Umbilical cord (tissue), 2 donors: ENCODE measurements around the gene RSPO1. TPM values are rescaled to one million over a fixed set of nuclear protein-coding genes. Genes with fewer than 3 reads are reported as not detected.

Experiments used
- DNase-seq: peaks from one replicate; pipeline ENCODE4 v3.0.0-alpha.2; 2015; ENCODE audit warnings: low spot score
- total RNA-seq: library from RNA; depleted of rRNA; stranded (reverse); fragments of >200 nt; gene quantifications from one replicate; pipeline ENCODE4 v1.2.3, GENCODE V29; 2014; ENCODE audit warnings: low replicate concordance; ENCODE audit not compliant: insufficient read depth

Gene RSPO1
- total RNA-seq, 1 donor from 2014 or later: 0.24 TPM

DNA sequence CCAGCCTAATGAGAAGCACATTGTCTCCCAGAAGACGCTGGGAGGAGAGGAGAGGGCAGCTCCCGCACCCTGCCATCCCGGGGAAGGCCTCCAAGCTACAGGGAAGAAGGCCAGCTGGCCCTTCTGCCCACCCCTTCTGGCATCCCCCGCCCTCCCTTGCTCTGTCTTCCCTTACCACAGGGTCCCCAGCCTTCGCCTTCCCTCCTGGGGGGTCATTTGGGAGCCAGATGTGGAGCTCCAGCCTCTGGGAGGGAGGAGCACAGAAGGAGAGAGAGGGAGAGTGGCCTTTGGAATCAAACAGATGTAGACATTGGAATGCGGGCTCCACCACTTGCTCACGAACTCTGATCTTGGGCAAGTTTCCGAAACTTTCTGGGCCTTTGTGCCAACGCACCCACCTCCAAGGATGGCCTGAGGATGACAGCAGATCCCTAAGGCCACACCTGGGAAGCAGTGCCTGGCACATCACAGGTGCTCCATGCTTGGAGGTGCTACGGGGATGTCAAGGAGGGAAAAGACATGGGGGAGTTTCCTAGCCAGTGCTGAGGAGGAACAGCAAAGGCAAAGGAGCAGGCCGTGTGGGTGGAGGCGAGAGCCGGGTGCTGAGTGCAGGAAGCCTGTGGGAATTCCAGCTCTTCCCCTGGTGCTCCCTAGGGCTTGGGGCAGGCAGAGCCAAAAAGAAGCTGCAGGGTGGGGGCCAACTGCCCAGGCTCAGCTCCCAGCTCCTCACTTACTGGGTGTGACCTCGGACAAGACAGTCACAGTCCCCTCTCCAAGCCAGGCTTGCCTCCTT lies 23.1 kb upstream of the RSPO1 start:
- no peak for DNase-seq

- DNase-seq: no peak
These were observed 22.2 kb upstream of the RSPO1 start for GRCh38 chr1:37656881-37657280.

DNA sequence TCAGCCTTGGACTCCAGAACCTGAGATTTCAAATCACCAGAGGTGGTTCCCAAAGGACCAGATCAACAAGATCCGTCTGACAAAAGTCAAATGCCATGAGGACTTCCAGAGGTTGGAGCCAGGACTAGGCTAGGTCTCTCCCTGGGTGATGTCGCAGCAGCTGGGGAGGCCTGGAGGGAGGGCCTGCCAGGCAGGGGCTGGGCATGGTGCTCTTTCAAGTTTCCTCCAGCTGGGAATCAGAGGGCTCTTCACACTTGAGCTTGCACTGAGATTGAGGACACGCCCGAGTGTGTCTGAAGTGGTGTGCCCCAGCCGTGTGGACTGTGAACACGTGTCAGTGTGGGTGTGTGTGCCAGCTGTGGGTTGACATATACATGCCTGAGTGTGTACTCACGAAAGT lies 21.3 kb upstream of the RSPO1 start:
- DNase-seq: no peak

DNA sequence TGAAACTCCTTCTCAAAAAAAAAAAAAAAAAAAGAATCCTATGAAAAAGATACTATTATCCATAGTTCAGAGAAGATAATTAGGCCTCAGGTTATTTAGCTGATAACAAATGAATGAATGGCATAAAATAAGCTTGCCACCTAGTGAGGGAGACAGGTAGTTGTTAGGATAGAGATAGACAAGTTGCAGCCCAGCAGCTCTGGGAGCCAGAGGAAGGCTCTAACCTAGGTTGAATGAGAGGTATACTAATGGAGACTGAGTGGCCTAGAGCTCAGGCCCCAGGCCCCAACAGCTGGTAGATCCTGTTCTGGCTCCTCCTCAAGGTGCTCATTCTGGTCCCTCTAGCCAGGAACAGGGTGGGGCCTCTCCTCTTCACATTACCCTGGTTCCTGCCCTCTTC lies 20.6 kb upstream of the RSPO1 start:
- DNase-seq: no peak

DNA sequence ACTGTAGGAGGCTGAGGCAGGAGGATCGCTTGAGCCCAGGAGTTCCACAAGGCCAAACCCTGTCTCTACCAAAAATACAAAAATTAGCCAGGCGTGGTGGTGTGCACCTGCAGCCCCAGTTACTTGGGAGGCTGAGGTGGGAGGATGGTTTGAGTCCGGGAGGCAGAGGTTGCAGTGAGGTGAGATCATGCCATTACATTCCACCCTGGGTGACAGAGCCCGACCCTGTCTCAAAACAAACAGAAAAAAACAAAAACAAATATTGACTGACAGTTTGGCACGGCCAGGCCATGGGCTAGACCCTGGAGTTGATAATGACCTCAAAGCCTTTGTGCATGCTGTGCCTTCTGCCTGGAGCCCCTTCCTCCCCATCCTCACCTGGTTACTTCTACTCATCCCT lies 19.2 kb upstream of the RSPO1 start:
- no peak for DNase-seq

GRCh38 chr1:37652976-37653375 lies 18.3 kb upstream of the RSPO1 start:
- DNase-seq: peak; percentile 55

GRCh38 chr1:37651803-37652202 lies 17.1 kb upstream of the RSPO1 start:
- no peak for DNase-seq

DNA sequence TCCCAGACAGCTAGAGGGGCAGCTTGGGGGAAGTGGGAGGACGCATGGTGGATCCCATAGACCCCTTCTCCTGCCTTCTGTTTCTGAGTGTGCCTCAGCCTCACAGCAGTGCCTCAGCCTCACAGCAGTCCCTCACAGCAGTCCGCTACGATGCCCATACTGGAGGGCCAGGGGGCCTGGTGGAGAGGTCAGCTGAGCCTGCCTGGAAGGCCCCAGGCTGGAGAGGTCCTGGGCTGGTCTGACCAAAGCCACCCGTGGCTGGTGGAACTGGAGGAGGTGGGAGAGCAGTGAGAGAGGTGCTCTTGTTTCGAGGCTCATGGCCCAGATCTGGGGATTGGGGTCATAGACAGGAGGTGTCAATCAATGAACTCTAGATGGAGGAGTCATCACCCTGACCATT lies 16.0 kb upstream of the RSPO1 start:
- DNase-seq: no peak

DNA sequence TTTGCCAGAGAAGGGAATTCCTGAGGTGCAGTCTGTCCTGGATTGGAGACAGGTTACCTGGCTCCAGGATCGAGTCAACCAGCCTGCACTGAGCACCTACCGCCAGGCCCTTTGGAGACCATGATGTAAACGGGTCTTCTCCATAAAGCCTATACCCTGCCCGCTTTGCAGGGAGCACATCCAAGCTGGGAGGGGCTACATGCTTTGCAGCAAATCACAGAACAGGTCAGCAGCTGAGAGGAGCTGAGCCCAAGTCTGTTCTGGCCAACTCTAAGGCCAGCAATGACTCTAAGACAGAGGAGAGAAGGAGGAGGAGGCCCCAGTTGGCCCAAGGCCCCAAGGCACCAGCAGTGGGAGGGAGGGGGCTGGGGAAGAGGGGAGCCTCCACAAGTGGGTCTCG lies 15.5 kb upstream of the RSPO1 start:
- peak; percentile 35 for DNase-seq

GRCh38 chr1:37647281-37647680 lies 12.6 kb upstream of the RSPO1 start:
- DNase-seq: no peak

DNA sequence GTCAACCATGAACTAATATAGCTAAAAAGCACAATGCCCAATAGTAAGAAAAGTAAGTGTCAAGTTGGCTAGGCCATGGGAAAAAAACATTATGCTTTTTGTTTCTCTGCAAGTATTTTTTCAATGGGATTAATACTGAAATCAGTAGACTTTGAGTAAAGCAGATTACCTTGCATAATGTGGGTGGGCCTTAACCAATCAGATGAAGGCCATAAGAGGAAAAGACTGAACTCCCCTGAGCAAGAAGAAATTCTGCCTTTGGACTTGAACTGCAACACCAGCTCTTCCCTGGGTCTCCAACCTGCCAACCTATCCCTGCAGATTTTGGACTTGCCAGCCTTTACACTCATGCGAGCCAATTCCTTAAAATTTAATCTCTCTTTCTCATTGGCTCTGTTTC lies 6.4 kb upstream of the RSPO1 start:
- DNase-seq: no peak

GRCh38 chr1:37636435-37636834 lies 1.7 kb upstream of the RSPO1 start:
- DNase-seq: no peak

DNA sequence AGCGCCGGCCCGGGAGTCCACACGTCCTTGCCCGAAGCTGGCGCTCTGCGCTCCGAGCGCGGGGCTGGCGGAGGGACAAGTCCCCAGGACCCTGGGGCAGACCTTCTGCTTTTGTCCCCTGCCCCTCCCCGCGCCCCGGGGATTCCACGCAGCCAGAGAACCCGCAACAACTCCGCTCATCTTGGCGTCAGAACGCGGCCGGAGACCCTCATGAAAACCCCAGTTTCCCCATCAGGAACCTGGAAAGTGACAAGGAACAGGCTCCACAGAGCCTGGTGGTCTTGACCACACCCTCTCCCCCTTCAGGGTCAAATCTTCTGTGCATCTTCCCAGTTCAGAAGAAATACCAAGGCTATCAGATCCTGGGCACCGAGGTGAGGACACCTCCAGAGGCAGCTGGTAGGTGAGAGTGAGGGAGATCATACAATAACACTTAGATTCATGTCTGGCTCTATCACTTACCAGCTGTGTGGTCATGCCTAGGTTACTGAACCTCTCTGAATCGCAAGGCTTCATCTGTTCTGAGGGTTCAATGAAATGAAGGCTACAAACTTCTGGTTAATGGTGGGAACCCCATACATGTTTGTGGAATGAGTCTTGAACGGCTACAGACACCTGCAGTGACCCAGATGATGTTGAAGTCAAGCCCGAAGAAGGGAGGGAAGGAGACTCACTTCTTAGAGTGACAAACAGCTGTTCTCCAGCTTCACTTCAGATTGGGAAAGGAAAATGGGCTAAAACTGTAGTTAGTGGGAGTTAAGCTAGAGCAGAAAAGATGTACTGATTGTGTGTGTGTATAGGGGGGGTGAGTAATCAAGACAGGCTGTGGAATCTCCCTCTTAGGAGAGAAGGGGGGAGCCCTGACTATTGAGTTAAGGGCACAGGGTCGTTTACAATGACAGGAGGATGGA lies 555 bp upstream of the RSPO1 start:
- DNase-seq: no peak

DNA sequence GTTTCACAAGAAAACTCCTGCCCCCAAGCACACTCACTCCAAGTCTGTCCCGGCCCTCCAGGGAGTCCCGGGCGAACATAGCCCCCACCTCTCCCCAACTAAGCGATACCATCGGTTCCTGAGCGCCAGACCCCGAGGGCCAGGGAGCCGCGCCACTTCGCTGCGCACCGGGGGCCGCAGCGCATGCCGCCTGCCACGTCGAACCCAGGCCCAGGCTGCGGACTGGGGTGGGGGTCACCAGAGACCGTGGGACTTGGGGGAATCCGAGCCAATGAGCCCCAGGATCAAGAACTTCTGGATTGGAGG lies 801 bp downstream of the RSPO1 start:
- no peak for DNase-seq

- DNase-seq: no peak
These were observed 1.4 kb downstream of the RSPO1 start for GRCh38 chr1:37633040-37633937.

GRCh38 chr1:37631036-37631435 lies 3.7 kb downstream of the RSPO1 start:
- no peak for DNase-seq

DNA sequence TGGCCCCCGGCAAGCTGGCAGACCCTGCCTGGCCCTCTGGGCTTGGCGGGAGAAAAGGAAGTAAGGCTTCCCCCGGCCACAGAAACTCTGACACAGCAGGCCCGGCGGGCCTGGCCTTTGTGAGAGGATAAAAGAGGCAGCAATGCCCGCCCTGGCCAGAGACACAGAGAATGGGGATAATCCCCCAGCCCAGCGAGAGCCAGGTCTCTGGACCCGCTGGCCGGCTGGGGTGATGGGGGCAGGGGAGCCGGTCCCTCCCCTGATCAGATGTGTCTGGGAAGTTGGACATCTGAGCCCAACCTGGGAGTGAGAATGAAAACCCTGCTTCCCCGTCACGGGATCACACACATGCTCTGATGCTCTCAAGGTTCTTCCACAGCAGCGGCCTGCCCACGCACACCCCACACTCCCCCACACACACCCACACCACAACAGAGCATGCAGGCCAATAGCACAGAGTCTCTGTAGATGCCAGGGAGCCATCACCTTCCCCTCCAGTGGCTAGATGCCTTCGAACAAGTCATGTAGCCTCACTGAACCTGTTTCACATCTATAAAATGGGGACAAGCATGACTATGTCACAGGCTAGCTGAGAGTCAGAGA lies 4.2 kb downstream of the RSPO1 start:
- no peak for DNase-seq

GRCh38 chr1:37629726-37630425 lies 4.8 kb downstream of the RSPO1 start:
- DNase-seq: no peak

GRCh38 chr1:37629008-37629407 lies 5.7 kb downstream of the RSPO1 start:
- DNase-seq: no peak

- no peak for DNase-seq
These were observed 6.6 kb downstream of the RSPO1 start for GRCh38 chr1:37628026-37628556.

DNA sequence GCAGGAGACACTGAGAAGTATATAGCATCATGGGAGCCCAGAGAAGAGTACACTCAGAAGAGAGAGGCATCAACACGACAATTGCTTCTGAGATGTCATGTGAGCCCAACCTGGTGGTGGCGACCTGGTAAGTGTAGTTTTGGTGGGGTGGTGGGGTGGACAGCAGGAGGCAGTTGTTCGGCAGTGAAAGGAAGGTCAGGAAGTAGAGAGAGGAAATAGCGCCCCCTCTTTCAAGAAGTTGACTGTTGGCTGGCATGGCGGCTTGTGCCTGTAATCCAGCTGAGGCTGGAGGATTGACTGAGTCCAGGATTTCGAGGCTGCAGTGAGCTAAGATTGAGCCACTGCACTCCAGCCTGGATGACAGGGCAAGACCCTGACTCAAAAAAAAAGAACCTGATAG lies 12.6 kb downstream of the RSPO1 start:
- no peak for DNase-seq
